UCSD-AML1 (cell line): ENCODE results near the gene PTPN22.

Experiments
- DNase-seq: peaks from one replicate; lab custom pipeline; 2025; ENCODE audit not compliant: unreplicated experiment; lab: John Stamatoyannopoulos, UW

PTPN22 gene

DNA sequence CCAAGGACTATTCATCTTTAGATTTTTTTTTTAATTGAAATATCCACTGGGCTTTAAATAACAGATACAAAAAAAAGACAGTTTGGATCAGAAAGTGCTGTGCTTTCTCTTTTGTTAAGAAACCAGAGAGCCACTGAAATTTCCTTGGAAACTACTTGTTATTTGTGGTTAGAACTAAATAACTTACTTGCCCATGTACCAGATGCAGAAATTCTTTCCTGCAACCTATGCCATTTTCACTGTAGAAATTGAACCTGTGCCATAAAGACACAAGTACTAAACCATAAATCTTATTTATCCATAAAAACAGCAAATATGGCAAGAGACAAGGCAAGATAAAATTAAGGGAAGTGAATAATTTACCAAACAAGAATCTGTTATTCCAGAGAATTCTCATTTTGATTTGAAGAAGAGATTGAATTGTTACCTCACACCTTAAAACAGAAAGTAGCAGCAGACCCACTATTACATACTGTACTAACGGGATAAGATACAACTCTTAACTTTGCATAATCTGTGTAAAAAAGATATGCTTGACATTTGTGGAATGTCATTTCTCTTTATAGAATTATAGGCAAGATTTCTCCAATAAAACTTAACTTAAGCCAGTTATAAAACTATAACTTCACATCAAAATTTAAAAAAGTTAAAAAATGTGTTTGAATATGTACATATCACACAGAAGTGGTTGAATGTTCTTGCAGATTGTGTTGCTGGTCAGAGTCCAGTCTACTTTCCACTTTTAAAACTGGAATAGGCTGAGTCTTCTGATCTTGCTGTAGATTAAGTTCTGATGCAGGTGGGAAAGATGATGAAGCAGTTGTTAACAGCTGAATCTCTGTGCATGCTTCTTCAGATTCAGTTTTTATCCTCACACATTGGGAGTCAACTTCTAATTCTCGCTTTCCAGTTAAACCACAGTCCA is 105.9 kb downstream of the PTPN22 start:
- DNase-seq = no peak
